OCI-LY1 (cell line): Measurements from ENCODE around the gene TCP10L.
"Not testable (repeated sequence)": the region's sequence is repeated elsewhere in the genome, so short reads cannot be mapped to it uniquely, and the experiment has no call there.

Experiments used
- H2AFZ ChIP-seq: fragments of 200-600 bp; sonication (generic), shearing (Covaris generic); 2 replicates; pipeline ENCODE4 v1.6.0; 2014; ENCODE audit warnings: antibody characterized with exemption, mild to moderate bottlenecking, low read length
- H3F3A ChIP-seq: fragments of 200-600 bp; sonication (generic), shearing (Covaris generic); 2 replicates; pipeline ENCODE4 v1.6.0; 2014; ENCODE audit warnings: mild to moderate bottlenecking, antibody characterized with exemption, low read length, moderate library complexity; ENCODE audit not compliant: insufficient read depth
- H3K27ac ChIP-seq: fragments of 200-600 bp; sonication (generic); 2 replicates; pipeline ENCODE4 v1.5.1; 2014; ENCODE audit warnings: low read length, mixed run types, mild to moderate bottlenecking, low read depth; ENCODE audit not compliant: poor library complexity, severe bottlenecking
- H3K27me3 ChIP-seq: fragments of 200-600 bp; sonication (generic); 2 replicates; pipeline ENCODE4 v1.6.0; 2014; ENCODE audit warnings: antibody characterized with exemption, mild to moderate bottlenecking, low read length, moderate library complexity; ENCODE audit not compliant: insufficient read depth
- H3K36me3 ChIP-seq: fragments of 200-600 bp; sonication (generic); 2 replicates; pipeline ENCODE4 v1.6.1; 2014; ENCODE audit warnings: mild to moderate bottlenecking, antibody characterized with exemption, low read length, moderate library complexity, mixed read lengths; ENCODE audit not compliant: insufficient read depth
- H3K4me1 ChIP-seq: fragments of 200-600 bp; sonication (generic); 2 replicates; pipeline ENCODE4 v1.5.1; 2014; ENCODE audit warnings: mild to moderate bottlenecking, low read length, moderate library complexity; ENCODE audit not compliant: insufficient read depth, severe bottlenecking
- H3K4me2 ChIP-seq: fragments of 200-600 bp; sonication (generic), shearing (Covaris generic); 2 replicates; pipeline ENCODE4 v1.6.1; 2014; ENCODE audit warnings: low read length
- H3K4me3 ChIP-seq: fragments of 200-600 bp; sonication (generic); 2 replicates; pipeline ENCODE4 v1.5.1; 2014; ENCODE audit warnings: low read length, low read depth, mild to moderate bottlenecking, mixed read lengths; ENCODE audit not compliant: poor library complexity, severe bottlenecking
- H3K79me2 ChIP-seq: fragments of 200-600 bp; shearing (Covaris generic); 2 replicates; pipeline ENCODE4 v1.6.1; 2016; ENCODE audit warnings: mixed run types, low read length, mixed read lengths; ENCODE audit not compliant: insufficient read depth
- H3K9ac ChIP-seq: fragments of 200-600 bp; sonication (generic), shearing (Covaris generic); 2 replicates; pipeline ENCODE4 v1.6.1; 2014; ENCODE audit warnings: mild to moderate bottlenecking, low read length, mixed read lengths
- H3K9me2 ChIP-seq: fragments of 200-600 bp; sonication (generic), shearing (Covaris generic); 2 replicates; pipeline ENCODE4 v1.6.1; 2014; ENCODE audit warnings: low read depth, mild to moderate bottlenecking, low read length, mixed read lengths
- H3K9me3 ChIP-seq: fragments of 200-600 bp; shearing (Covaris generic); 2 replicates; pipeline ENCODE4 v1.6.1; 2014; ENCODE audit warnings: low read length, mixed read lengths
- H4K20me1 ChIP-seq: fragments of 200-600 bp; sonication (generic), shearing (Covaris generic); 2 replicates; pipeline ENCODE4 v1.6.0; 2016; ENCODE audit warnings: mild to moderate bottlenecking, low read length; ENCODE audit not compliant: insufficient read depth
- EZH2 ChIP-seq: fragments of 200-600 bp; sonication (generic), shearing (Covaris generic); IDR thresholded peaks from 2 replicates; pipeline ENCODE4 v1.8.0; 2017; ENCODE audit warnings: borderline replicate concordance, mixed run types, mild to moderate bottlenecking, antibody characterized with exemption, low read length, moderate library complexity, mixed read lengths
- TF ChIP-seq, protein P1 (sequence below): fragments of 200-600 bp; sonication (generic), shearing (Covaris generic); IDR thresholded peaks from 2 replicates; pipeline ENCODE4 v1.5.1; 2017; ENCODE audit warnings: mild to moderate bottlenecking, antibody characterized with exemption, low read length, moderate library complexity, mixed read lengths

Gene TCP10L

DNA sequence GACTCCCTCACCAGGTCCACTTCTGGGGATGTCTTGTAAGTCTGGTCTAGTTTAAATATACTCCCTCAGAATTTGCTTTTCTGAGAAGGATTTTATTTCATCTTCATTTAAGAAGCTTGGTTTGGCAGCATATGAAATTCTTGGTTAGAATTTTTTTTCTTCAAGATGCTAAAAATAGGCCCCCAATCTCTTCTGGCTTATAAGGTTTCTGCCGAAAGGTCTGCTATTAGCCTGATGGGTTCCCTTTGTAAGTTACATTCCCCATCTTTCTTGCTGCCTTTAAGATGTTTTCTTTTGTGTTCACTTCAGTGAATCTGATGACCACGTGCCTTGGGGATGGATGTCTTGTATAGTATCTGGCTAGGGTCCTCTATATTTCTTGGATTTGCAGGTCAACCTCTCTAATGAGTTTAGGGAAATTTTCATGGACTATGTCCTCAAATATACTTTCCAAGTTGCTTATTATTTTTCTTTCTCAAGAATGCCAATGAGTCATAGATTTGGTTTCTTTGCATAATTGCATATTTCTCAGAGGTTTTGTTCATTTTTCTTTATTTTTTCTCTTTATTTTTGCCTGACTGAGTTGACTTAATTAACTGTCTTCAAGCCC, 19.4 kb downstream of the TCP10L start:
- Histone ChIP-seq H3K27ac (no peak overlapping the region), H3K9me3 (peaks cover 6% of the 10 kb centered on the region), H3F3A (no peaks in the 10 kb centered on the region), H3K79me2 (no peaks in the 10 kb centered on the region), H3K4me1 (peaks cover 7% of the 10 kb centered on the region), H2AFZ (no peak overlapping the region), H3K9me2 (no peaks in the 10 kb centered on the region), H3K36me3 (no peaks in the 10 kb centered on the region), H3K4me3 (no peak overlapping the region), H4K20me1 (no peaks in the 10 kb centered on the region), H3K4me2 (no peak overlapping the region), H3K27me3 (no peaks in the 10 kb centered on the region; the same call in 1 of the 2 replicates), H3K9ac (no peak overlapping the region)
- TF ChIP-seq, protein P1, sequence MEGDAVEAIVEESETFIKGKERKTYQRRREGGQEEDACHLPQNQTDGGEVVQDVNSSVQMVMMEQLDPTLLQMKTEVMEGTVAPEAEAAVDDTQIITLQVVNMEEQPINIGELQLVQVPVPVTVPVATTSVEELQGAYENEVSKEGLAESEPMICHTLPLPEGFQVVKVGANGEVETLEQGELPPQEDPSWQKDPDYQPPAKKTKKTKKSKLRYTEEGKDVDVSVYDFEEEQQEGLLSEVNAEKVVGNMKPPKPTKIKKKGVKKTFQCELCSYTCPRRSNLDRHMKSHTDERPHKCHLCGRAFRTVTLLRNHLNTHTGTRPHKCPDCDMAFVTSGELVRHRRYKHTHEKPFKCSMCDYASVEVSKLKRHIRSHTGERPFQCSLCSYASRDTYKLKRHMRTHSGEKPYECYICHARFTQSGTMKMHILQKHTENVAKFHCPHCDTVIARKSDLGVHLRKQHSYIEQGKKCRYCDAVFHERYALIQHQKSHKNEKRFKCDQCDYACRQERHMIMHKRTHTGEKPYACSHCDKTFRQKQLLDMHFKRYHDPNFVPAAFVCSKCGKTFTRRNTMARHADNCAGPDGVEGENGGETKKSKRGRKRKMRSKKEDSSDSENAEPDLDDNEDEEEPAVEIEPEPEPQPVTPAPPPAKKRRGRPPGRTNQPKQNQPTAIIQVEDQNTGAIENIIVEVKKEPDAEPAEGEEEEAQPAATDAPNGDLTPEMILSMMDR = no peak
- TF ChIP-seq EZH2 = no peak

DNA sequence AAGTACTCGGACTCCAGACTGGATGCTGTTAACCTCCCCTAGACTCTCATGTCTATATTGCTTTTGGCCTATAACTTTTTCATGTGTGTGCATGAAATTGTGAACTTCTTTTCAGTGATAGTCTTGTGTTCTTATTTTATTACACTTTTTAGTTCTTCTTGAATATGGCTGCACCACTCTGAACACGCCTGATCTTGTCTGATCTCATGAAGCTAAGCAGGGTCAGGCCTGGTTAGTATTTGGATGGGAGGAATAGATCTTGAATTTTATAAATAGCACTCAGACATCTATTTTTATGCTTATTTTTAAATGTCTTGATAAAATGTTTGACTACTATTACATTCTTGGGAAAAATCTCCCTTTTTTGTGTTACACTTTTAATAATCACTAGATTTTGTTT, 22.4 kb downstream of the TCP10L start:
- Histone ChIP-seq H2AFZ (no peak overlapping the region), H3K4me2 (no peak overlapping the region), H3K9me3 (peaks cover 6% of the 10 kb centered on the region), H3F3A (no peaks in the 10 kb centered on the region), H3K36me3 (no peaks in the 10 kb centered on the region), H3K27me3 (no peaks in the 10 kb centered on the region), H3K9ac (no peak overlapping the region), H3K4me1 (no peaks in the 10 kb centered on the region), H3K4me3 (no peak overlapping the region), H4K20me1 (no peaks in the 10 kb centered on the region), H3K27ac (no peak overlapping the region), H3K79me2 (no peaks in the 10 kb centered on the region), H3K9me2 (no peaks in the 10 kb centered on the region)
- TF ChIP-seq, protein P1 = no peak
- no peak for TF ChIP-seq EZH2

DNA sequence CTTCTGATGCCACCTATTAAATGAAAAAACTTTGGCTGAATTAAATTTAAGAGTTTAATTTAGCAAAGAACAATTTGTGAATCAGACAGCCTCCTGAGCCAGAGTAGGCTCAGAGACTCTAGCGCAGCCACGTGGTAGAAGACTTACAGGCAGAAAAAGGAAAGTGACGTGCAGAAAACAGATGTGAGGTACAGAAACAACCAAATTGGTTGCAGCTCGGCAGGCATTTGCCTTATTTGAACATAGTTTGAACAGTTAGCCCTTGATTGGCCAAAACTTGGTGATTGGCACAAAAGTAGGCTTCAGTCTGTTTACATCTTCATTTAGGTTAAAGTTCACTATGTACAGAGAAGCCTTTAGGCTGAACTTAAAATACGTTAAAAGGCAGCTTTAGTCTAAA, 22.9 kb downstream of the TCP10L start:
- H3K27ac ChIP-seq = no peak overlapping the region
- no peak overlapping the region for H2AFZ ChIP-seq
- no peak overlapping the region for H3K9ac ChIP-seq
- H3K4me3 ChIP-seq = no peak overlapping the region
- no peak for TF ChIP-seq EZH2
- TF ChIP-seq, protein P1 = peak; percentile 22; the same call in 1 of the 2 replicates
- H3K4me2 ChIP-seq = no peak overlapping the region
- H3K9me3 ChIP-seq = peaks cover 6% of the 10 kb centered on the region
- no peaks in the 10 kb centered on the region for H3K36me3 ChIP-seq
- no peaks in the 10 kb centered on the region for H4K20me1 ChIP-seq
- no peaks in the 10 kb centered on the region for H3K27me3 ChIP-seq
- no peaks in the 10 kb centered on the region for H3K79me2 ChIP-seq
- H3K9me2 ChIP-seq = no peaks in the 10 kb centered on the region
- no peaks in the 10 kb centered on the region for H3F3A ChIP-seq
- H3K4me1 ChIP-seq = no peaks in the 10 kb centered on the region

DNA sequence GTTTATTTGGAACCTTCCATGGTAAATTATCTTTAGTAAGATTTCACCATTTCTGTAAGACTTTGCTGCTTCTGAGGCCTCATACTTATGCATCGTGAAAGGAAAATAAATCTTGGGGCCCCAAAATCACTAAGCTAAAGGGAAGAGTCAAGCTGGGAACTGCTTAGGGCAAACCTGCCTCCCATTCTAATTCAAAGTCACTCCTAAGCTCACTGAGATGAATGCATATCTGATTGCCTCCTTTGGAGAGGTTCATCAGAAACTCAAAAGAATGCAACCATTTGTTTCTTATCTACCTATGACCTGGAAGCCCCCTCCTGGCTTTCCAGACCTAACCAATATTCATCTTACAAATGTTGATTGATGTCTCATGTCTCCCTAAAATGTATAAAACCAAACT, 23.8 kb downstream of the TCP10L start:
- H3K9ac ChIP-seq, H3K27me3 ChIP-seq, H3K4me1 ChIP-seq, H4K20me1 ChIP-seq, H3F3A ChIP-seq, H3K4me3 ChIP-seq, H2AFZ ChIP-seq, H3K36me3 ChIP-seq, H3K27ac ChIP-seq, H3K4me2 ChIP-seq, H3K79me2 ChIP-seq, H3K9me2 ChIP-seq, H3K9me3 ChIP-seq: not testable (repeated sequence)
